HG02973 (cell line): ENCODE measurements around the gene VPS13D.
"Not testable (repeated sequence)": the region's sequence is repeated elsewhere in the genome, so short reads cannot be mapped to it uniquely, and the experiment has no call there.

ENCODE experiments used
- ATAC-seq: cut with Tn5 transposase; IDR thresholded peaks from one replicate; pipeline ENCODE4 v1.9.1; 2021; ENCODE audit warnings: moderate library complexity; ENCODE audit not compliant: unreplicated experiment

The VPS13D gene

GRCh38 chr1:12196641-12197482 lies 33.0 kb upstream of the VPS13D start:
- no peak for ATAC-seq

- ATAC-seq: no peak
These were observed 32.3 kb upstream of the VPS13D start for GRCh38 chr1:12197483-12197880.

DNA sequence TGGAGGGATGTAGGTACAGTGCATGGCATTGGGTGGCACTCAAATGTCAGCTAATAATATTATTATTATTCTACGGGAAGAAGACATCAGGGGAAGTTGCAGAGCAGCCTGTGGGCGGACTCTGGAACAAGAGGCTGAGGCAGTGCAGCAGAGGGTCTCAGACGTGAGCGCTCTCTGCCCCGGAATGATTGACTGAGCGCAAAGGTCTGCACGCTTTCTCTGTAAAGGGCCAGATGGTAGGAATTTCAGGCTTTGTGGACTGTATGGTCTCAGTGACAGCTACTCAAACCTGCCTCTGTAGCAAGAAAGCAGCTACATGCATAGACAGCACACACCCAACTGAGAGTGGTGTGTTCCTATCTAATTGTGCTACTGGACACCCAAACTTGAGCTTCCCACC lies 29.6 kb upstream of the VPS13D start:
- ATAC-seq: no peak

GRCh38 chr1:12201352-12202189 lies 28.3 kb upstream of the VPS13D start:
- no peak for ATAC-seq

- ATAC-seq: no peak
These were observed 27.7 kb upstream of the VPS13D start for GRCh38 chr1:12202190-12202497.

DNA sequence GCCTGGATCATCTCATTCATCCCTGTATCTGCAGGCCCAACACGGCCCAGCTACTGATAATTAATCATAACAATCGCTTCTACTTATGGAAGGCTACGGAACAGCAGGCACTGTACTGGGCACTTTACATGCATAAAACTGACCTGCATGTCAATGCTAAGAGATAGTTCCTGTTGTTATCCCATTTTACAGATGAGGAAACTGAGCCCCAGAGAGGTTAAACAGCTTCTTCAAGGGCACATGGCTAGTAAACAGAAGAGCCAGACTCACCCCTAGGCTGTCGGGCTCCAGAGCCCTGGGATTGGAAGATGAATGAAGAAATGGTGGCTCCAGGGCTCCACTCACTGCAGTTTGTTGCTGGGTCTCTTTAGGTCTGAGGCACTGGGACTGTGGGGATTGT lies 27.3 kb upstream of the VPS13D start:
- no peak for ATAC-seq

- no peak for ATAC-seq
These were observed 26.4 kb upstream of the VPS13D start for GRCh38 chr1:12203216-12204007.

GRCh38 chr1:12204140-12204539 lies 25.7 kb upstream of the VPS13D start:
- ATAC-seq: no peak

GRCh38 chr1:12204754-12205658 lies 24.8 kb upstream of the VPS13D start:
- ATAC-seq: no peak

GRCh38 chr1:12206238-12206637 lies 23.6 kb upstream of the VPS13D start:
- ATAC-seq: no peak

DNA sequence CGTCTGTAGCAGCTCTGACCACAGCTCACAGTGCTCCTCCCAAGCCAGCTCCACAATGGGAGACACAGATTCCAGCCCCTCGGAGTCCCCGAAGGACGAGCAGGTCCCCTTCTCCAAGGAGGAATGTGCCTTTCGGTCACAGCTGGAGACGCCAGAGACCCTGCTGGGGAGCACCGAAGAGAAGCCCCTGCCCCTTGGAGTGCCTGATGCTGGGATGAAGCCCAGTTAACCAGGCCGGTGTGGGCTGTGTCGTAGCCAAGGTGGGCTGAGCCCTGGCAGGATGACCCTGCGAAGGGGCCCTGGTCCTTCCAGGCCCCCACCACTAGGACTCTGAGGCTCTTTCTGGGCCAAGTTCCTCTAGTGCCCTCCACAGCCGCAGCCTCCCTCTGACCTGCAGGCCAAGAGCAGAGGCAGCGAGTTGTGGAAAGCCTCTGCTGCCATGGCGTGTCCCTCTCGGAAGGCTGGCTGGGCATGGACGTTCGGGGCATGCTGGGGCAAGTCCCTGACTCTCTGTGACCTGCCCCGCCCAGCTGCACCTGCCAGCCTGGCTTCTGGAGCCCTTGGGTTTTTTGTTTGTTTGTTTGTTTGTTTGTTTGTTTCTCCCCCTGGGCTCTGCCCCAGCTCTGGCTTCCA lies 22.9 kb upstream of the VPS13D start:
- no peak for ATAC-seq

DNA sequence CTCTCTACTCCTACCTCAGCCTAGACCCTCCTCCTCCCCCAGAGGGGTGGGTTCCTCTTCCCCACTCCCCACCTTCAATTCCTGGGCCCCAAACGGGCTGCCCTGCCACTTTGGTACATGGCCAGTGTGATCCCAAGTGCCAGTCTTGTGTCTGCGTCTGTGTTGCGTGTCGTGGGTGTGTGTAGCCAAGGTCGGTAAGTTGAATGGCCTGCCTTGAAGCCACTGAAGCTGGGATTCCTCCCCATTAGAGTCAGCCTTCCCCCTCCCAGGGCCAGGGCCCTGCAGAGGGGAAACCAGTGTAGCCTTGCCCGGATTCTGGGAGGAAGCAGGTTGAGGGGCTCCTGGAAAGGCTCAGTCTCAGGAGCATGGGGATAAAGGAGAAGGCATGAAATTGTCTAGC lies 21.6 kb upstream of the VPS13D start:
- no peak for ATAC-seq

- no peak for ATAC-seq
These were observed 20.9 kb upstream of the VPS13D start for GRCh38 chr1:12208764-12209494.

DNA sequence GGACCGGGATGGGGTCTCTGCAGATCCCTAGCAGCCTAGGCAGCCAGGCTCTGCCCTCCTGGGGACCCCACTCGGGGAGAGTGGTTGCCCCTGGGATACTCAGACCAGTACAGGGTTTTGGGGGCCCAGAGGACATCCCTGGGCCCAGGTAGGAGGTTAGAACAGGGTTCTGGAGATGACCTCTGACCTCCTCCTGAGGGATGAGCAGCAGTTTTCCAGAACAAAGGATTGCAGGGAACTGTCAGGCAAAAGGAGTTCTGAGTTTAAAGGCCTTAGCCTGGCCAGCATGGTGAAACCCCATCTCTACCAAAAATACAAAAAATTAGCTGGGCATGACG lies 20.4 kb upstream of the VPS13D start:
- ATAC-seq: no peak

DNA sequence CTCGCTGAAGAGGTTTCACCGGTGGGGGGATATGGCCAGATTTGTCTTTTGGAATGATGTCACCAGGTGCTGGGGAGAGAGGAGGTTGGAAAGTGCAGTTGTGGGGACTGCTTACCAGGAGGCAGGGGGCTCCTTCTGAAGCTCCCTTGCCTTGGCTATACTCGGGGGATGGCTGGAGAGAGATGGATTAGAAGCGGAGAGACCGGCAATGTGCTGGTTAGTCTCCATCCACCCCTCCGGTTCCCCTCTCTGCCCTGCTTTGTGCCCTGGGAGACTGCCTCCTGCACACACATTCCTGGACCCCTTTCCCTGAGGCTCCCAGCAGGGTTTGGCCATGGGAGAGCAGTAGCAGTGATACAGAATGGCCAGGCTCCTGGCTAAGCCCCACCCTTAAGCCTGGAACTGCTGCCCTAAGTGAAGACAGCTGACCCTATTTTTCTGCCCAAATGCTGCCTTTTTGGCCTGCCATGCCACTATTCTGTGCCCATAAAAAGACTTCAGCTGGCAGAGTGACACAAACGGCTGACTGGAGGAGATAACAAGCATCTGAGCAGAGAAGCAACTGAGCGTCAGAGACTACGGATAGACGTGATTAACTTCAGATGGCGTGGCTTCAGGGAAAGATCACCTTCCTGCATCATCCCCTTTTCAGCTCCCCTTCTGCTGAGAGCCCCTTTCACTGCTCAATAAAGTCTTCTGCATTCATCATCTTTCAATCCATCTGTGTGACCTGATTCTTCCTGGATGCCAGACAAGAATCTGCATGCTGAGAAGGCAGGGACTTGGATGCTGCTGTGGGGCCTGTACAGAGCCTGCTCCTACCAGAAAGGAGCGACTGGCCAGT lies 14.5 kb upstream of the VPS13D start:
- no peak for ATAC-seq

GRCh38 chr1:12219800-12220199 lies 10.0 kb upstream of the VPS13D start:
- no peak for ATAC-seq

DNA sequence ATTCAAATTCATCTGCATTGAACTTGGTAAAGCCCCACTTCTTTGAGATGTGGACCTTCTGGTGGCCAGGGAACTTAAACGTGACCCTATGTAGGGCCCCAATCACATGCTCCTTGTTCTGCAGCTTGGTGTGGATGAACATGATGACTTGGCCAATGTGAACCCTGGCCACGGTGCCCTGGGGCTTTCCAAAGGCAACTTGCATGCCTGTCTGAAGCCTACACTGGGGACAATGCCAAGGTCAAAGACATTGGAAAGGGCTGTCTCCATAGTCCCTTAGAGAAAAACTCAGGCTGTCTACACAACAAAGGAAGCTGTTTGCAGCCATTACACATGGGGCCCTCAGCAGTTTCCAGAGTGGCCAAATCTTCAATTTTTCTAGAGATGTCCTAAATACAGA lies 8.9 kb upstream of the VPS13D start:
- ATAC-seq: no peak

- not testable (repeated sequence) for ATAC-seq
These were observed 7.1 kb upstream of the VPS13D start for GRCh38 chr1:12222700-12223099.

GRCh38 chr1:12224092-12224491 lies 5.7 kb upstream of the VPS13D start:
- not testable (repeated sequence) for ATAC-seq
